ENCODE measurements around the gene EPB41L2. TPM values are rescaled to one million over a fixed set of nuclear protein-coding genes. Genes with fewer than 3 reads are reported as not detected.

The EPB41L2 gene
- total RNA-seq, 2 experiments from 2014 or later = 40.1 to 40.7 TPM

- Mint-ChIP-seq H3K4me3 (no peak overlapping the region), H3K27me3 (no peaks in the 10 kb centered on the region), H3K9me3 (no peaks in the 10 kb centered on the region), H3K36me3 (peaks cover 2% of the 10 kb centered on the region), H3K4me1 (peaks cover under 1% of the 10 kb centered on the region), H3K27ac (no peak overlapping the region)
- no peak for DNase-seq
These were observed 160.0 kb downstream of the EPB41L2 start for GRCh38 chr6:130903007-130903406.

GRCh38 chr6:130900913-130901312, 162.1 kb downstream of the EPB41L2 start:
- H3K4me3 Mint-ChIP-seq = no peak overlapping the region
- H3K9me3 Mint-ChIP-seq = no peaks in the 10 kb centered on the region
- no peaks in the 10 kb centered on the region for H3K27me3 Mint-ChIP-seq
- DNase-seq = no peak
- peaks cover 2% of the 10 kb centered on the region for H3K36me3 Mint-ChIP-seq
- no peak overlapping the region for H3K27ac Mint-ChIP-seq
- H3K4me1 Mint-ChIP-seq = no peaks in the 10 kb centered on the region

- Mint-ChIP-seq H3K36me3 (peaks cover 2% of the 10 kb centered on the region), H3K9me3 (no peaks in the 10 kb centered on the region)
These were observed 166.8 kb downstream of the EPB41L2 start for GRCh38 chr6:130896249-130896648.

GRCh38 chr6:130895516-130895915, 167.5 kb downstream of the EPB41L2 start:
- Mint-ChIP-seq H3K9me3 (no peaks in the 10 kb centered on the region), H3K27ac (no peak overlapping the region), H3K4me1 (no peaks in the 10 kb centered on the region), H3K4me3 (no peak overlapping the region), H3K36me3 (peaks cover 2% of the 10 kb centered on the region), H3K27me3 (no peaks in the 10 kb centered on the region)
- DNase-seq = no peak

More at GRCh38 chr6:130896249-130896648, 166.8 kb downstream of the EPB41L2 start:
- H3K27me3 Mint-ChIP-seq = no peaks in the 10 kb centered on the region
- no peak overlapping the region for H3K27ac Mint-ChIP-seq
- H3K4me3 Mint-ChIP-seq = no peak overlapping the region
- no peaks in the 10 kb centered on the region for H3K4me1 Mint-ChIP-seq
- no peak for DNase-seq

- H3K27me3 Mint-ChIP-seq = no peaks in the 10 kb centered on the region
- no peak overlapping the region for H3K4me3 Mint-ChIP-seq
- H3K4me1 Mint-ChIP-seq = no peaks in the 10 kb centered on the region
- DNase-seq = no peak
- H3K27ac Mint-ChIP-seq = no peak overlapping the region
- H3K9me3 Mint-ChIP-seq = no peaks in the 10 kb centered on the region
- H3K36me3 Mint-ChIP-seq = peaks cover 3% of the 10 kb centered on the region
These were observed 169.3 kb downstream of the EPB41L2 start for GRCh38 chr6:130893766-130894165.

GRCh38 chr6:130893277-130893676, 169.8 kb downstream of the EPB41L2 start:
- Mint-ChIP-seq H3K27me3 (no peaks in the 10 kb centered on the region), H3K27ac (no peak overlapping the region), H3K9me3 (no peaks in the 10 kb centered on the region), H3K36me3 (peaks cover 3% of the 10 kb centered on the region), H3K4me3 (no peak overlapping the region), H3K4me1 (no peaks in the 10 kb centered on the region)
- DNase-seq = no peak

GRCh38 chr6:130890521-130890971, 172.5 kb downstream of the EPB41L2 start:
- Mint-ChIP-seq H3K27ac (no peak overlapping the region), H3K4me3 (no peak overlapping the region), H3K36me3 (peaks cover 3% of the 10 kb centered on the region), H3K4me1 (no peaks in the 10 kb centered on the region), H3K9me3 (no peaks in the 10 kb centered on the region), H3K27me3 (no peaks in the 10 kb centered on the region)
- DNase-seq = no peak

- DNase-seq = no peak
- H3K36me3 Mint-ChIP-seq = peaks cover 3% of the 10 kb centered on the region
- H3K4me1 Mint-ChIP-seq = no peaks in the 10 kb centered on the region
- H3K27ac Mint-ChIP-seq = no peak overlapping the region
- no peaks in the 10 kb centered on the region for H3K9me3 Mint-ChIP-seq
- H3K4me3 Mint-ChIP-seq = no peak overlapping the region
- no peaks in the 10 kb centered on the region for H3K27me3 Mint-ChIP-seq
These were observed 173.6 kb downstream of the EPB41L2 start for GRCh38 chr6:130889423-130889822.

- no peaks in the 10 kb centered on the region for H3K9me3 Mint-ChIP-seq
- no peaks in the 10 kb centered on the region for H3K27me3 Mint-ChIP-seq
- H3K4me1 Mint-ChIP-seq = no peaks in the 10 kb centered on the region
- DNase-seq = no peak
- no peak overlapping the region for H3K4me3 Mint-ChIP-seq
- peaks cover 3% of the 10 kb centered on the region for H3K36me3 Mint-ChIP-seq
- no peak overlapping the region for H3K27ac Mint-ChIP-seq
These were observed 174.8 kb downstream of the EPB41L2 start for GRCh38 chr6:130888246-130888645.

GRCh38 chr6:130886966-130887365, 176.1 kb downstream of the EPB41L2 start:
- no peak overlapping the region for H3K4me3 Mint-ChIP-seq
- peaks cover 3% of the 10 kb centered on the region for H3K36me3 Mint-ChIP-seq
- H3K27me3 Mint-ChIP-seq = no peaks in the 10 kb centered on the region
- no peaks in the 10 kb centered on the region for H3K4me1 Mint-ChIP-seq
- no peaks in the 10 kb centered on the region for H3K9me3 Mint-ChIP-seq
- DNase-seq = no peak
- H3K27ac Mint-ChIP-seq = no peak overlapping the region

GRCh38 chr6:130885392-130886192, 177.5 kb downstream of the EPB41L2 start:
- Mint-ChIP-seq H3K27me3 (no peaks in the 10 kb centered on the region), H3K4me3 (no peak overlapping the region), H3K36me3 (peaks cover 3% of the 10 kb centered on the region), H3K9me3 (no peaks in the 10 kb centered on the region), H3K27ac (no peak overlapping the region), H3K4me1 (no peaks in the 10 kb centered on the region)
- peak; percentile 56 for DNase-seq

GRCh38 chr6:130882370-130882769, 180.7 kb downstream of the EPB41L2 start:
- Mint-ChIP-seq H3K36me3 (no peaks in the 10 kb centered on the region), H3K4me3 (no peak overlapping the region), H3K27me3 (no peaks in the 10 kb centered on the region), H3K27ac (no peak overlapping the region), H3K4me1 (no peaks in the 10 kb centered on the region), H3K9me3 (no peaks in the 10 kb centered on the region)
- DNase-seq = no peak

- H3K27me3 Mint-ChIP-seq = no peaks in the 10 kb centered on the region
These were observed 183.2 kb downstream of the EPB41L2 start for GRCh38 chr6:130879826-130880225.

GRCh38 chr6:130873746-130874145, 189.3 kb downstream of the EPB41L2 start:
- Mint-ChIP-seq H3K9me3 (no peaks in the 10 kb centered on the region), H3K27ac (no peak overlapping the region), H3K4me3 (no peak overlapping the region), H3K4me1 (no peaks in the 10 kb centered on the region), H3K27me3 (no peaks in the 10 kb centered on the region), H3K36me3 (peaks cover 7% of the 10 kb centered on the region)
- no peak for DNase-seq

More at GRCh38 chr6:130879826-130880225, 183.2 kb downstream of the EPB41L2 start:
- DNase-seq = no peak
- no peak overlapping the region for H3K4me3 Mint-ChIP-seq
- H3K4me1 Mint-ChIP-seq = no peaks in the 10 kb centered on the region
- H3K36me3 Mint-ChIP-seq = no peaks in the 10 kb centered on the region
- no peak overlapping the region for H3K27ac Mint-ChIP-seq
- no peaks in the 10 kb centered on the region for H3K9me3 Mint-ChIP-seq

GRCh38 chr6:130872250-130873095, 190.6 kb downstream of the EPB41L2 start:
- Mint-ChIP-seq H3K27ac (no peak overlapping the region), H3K36me3 (peaks cover 7% of the 10 kb centered on the region), H3K27me3 (no peaks in the 10 kb centered on the region), H3K4me3 (no peak overlapping the region), H3K4me1 (no peaks in the 10 kb centered on the region), H3K9me3 (no peaks in the 10 kb centered on the region)
- DNase-seq = peak; percentile 46

Data from activated naive CD8-positive, alpha-beta T cell treated with anti-CD3 and anti-CD28 coated beads for 36 hours (primary cell).